ENCODE data around the gene TXN2. TPM values are rescaled to one million over a fixed set of nuclear protein-coding genes. Genes with fewer than 3 reads are reported as not detected.
"Not testable (repeated sequence)": the region's sequence is repeated elsewhere in the genome, so short reads cannot be mapped to it uniquely, and the experiment has no call there.

The TXN2 gene
- total and polyA plus RNA-seq, 2 experiments from 2014 or later, result 23.0 to 50.3 TPM

DNA sequence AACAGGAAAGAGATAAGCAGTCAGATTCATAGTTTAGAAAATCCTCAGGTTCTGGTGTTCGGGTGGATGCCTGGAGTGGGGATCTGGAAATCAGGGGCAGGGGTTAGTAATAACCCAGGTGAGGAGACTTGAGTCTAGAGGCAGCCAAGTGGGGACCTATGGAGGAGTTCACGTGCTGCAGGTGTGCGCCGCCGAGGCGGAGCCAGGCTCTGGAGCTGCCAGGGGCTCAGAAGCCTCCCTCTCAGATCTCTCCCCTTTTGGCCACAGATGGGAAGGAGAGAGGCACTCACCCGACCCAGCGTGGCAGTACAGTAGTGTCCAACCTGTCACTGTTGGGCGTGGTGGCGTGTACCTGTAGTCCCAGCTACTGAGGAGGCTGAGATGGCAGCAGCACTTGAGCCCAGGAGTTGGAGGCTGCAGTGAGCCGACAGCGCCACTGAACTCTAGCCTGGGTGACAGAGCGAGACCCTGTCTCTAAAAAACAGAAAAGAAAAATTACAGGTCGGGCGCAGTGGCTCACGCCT is 27.5 kb downstream of the TXN2 start (continued):
- TF ChIP-seq ZNF462 (CRISPR knock-in tag; IDR thresholded peaks at IDR 0.05), result no peak
- TF ChIP-seq EZH2phosphoT487 (IDR thresholded peaks at IDR 0.05; ENCODE audit: unreplicated experiment), result no peak
- no peak for TF ChIP-seq ZNF331 (CRISPR knock-in tag; IDR thresholded peaks at IDR 0.05; ENCODE audit: low read depth)

DNA sequence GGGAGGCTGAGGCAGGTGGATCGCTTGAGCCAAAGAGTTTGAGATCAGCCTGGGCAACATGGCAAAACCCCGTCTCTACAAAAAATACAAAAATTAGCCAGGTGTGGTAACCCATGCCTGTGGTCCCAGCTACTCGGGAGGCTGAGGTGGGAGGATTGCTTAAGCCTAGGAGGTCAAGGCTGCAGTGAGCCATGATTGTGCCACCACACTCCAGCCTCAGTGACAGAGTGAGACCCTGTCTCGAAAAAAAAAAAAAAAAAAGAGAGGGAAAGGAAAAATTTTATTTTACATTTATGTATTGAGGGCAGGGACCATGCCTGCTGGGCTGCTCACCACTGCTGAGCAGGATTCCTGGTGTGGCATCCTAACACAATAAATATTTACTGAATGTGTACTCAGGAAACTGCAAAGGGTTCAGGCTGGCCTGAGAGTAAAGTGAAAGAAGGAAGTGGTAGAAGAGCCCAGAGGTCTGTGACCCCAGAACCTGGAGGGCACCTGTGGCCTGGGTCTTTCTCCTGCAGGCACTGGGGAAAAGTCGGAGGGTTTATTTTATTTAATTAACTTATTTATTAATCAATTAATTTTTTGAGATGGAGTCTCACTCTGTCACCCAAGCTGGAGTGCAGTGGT is 28.3 kb downstream of the TXN2 start:
- H3K4me3 Mint-ChIP-seq, result peak overlapping the region; percentile 33; the same call in 1 of the 3 replicates
- not testable (repeated sequence) for H3K9me3 Mint-ChIP-seq; H2AFZ ChIP-seq; ATAC-seq; H3K4me2 ChIP-seq; H3K27ac ChIP-seq (ENCODE audit: low read depth); H3K4me3 ChIP-seq; H3K79me2 ChIP-seq (replicated peaks; ENCODE audit: insufficient read depth); DNase-seq (ENCODE audit: low spot score); H3K9me2 ChIP-seq (ENCODE audit: insufficient read depth); H3K27ac Mint-ChIP-seq; H3K27me3 ChIP-seq (ENCODE audit: insufficient read depth); H3K36me3 ChIP-seq (ENCODE audit: insufficient read depth); H3K27me3 Mint-ChIP-seq (ENCODE audit: insufficient read depth, low read depth, poor library complexity); H3K36me3 Mint-ChIP-seq (ENCODE audit: low read depth); H4K20me1 ChIP-seq (replicated peaks; ENCODE audit: insufficient read depth)
- Histone ChIP-seq H3F3A (replicated peaks; ENCODE audit: low read depth) (peaks cover 17% of the 10 kb centered on the region), H3K4me1 (ENCODE audit: insufficient read depth) (peaks cover 19% of the 10 kb centered on the region)
- H3K4me1 Mint-ChIP-seq, result peaks cover 19% of the 10 kb centered on the region

Data from GM23338 (cell line).